Progenitor cell of endocrine pancreas (in vitro differentiated cells): ENCODE data around the gene ACOXL. TPM values are rescaled to one million over a fixed set of nuclear protein-coding genes. Genes with fewer than 3 reads are reported as not detected.

ENCODE experiments used
- DNase-seq: peaks from one replicate; pipeline ENCODE4 v3.0.0; 2021; ENCODE audit warnings: low spot score; ENCODE audit not compliant: unreplicated experiment
- H3K27ac Mint-ChIP-seq: 2 replicates; pipeline ENCODE4 v1.8.0; 2021; ENCODE audit warnings: mild to moderate bottlenecking, moderate library complexity, mixed read lengths
- H3K27me3 Mint-ChIP-seq: 2 replicates; pipeline ENCODE4 v1.8.0; 2021; ENCODE audit warnings: mixed read lengths
- H3K36me3 Mint-ChIP-seq: 2 replicates; pipeline ENCODE4 v1.8.0; 2022; ENCODE audit warnings: mixed read lengths; ENCODE audit not compliant: insufficient read depth
- H3K4me1 Mint-ChIP-seq: 2 replicates; pipeline ENCODE4 v1.8.0; 2021; ENCODE audit warnings: low read depth, mixed read lengths
- H3K4me3 Mint-ChIP-seq: 2 replicates; pipeline ENCODE4 v1.8.0; 2021; ENCODE audit warnings: low read depth, mild to moderate bottlenecking, moderate library complexity, mixed read lengths
- H3K9me3 Mint-ChIP-seq: 2 replicates; pipeline ENCODE4 v1.8.0; 2021; ENCODE audit warnings: low read depth, mixed read lengths
- total RNA-seq: library from RNA; stranded (reverse); gene quantifications from 2 replicates; pipeline ENCODE4 v1.2.1, GENCODE V29; 2021
- TF ChIP-seq, protein P1 (sequence below): fragments of 200-600 bp; sonication (generic); IDR thresholded peaks from one replicate; pipeline ENCODE4 v1.5.0; 2021; ENCODE audit warnings: antibody characterized with exemption, mild to moderate bottlenecking; ENCODE audit not compliant: unreplicated experiment

The ACOXL gene
- total RNA-seq, 1 donor from 2014 or later: 0.19 TPM

DNA sequence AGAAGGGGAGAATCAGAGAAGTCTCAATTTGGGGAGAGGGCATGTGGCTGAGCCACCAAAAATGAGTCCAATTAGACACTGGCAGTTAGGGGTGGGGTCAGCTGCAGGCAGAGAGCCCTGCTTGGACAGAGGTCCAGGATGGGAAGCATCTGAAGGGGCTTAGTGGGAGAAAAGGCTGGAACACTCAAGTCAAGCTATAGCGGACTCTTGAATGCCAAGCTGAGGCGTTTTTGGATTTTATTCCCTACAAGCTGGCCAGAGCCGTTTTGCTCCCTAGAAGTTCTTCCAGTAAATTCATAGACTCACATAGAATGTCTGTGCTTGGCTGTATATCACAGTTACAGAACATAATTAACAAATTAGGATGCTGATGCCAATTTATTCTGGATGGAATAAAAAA, 172.8 kb downstream of the ACOXL start:
- no peak overlapping the region for H3K4me3 Mint-ChIP-seq
- DNase-seq: no peak
- no peak overlapping the region for H3K27ac Mint-ChIP-seq
- H3K36me3 Mint-ChIP-seq: no peaks in the 10 kb centered on the region
- H3K4me1 Mint-ChIP-seq: no peaks in the 10 kb centered on the region
- no peaks in the 10 kb centered on the region for H3K9me3 Mint-ChIP-seq
- TF ChIP-seq, protein P1, sequence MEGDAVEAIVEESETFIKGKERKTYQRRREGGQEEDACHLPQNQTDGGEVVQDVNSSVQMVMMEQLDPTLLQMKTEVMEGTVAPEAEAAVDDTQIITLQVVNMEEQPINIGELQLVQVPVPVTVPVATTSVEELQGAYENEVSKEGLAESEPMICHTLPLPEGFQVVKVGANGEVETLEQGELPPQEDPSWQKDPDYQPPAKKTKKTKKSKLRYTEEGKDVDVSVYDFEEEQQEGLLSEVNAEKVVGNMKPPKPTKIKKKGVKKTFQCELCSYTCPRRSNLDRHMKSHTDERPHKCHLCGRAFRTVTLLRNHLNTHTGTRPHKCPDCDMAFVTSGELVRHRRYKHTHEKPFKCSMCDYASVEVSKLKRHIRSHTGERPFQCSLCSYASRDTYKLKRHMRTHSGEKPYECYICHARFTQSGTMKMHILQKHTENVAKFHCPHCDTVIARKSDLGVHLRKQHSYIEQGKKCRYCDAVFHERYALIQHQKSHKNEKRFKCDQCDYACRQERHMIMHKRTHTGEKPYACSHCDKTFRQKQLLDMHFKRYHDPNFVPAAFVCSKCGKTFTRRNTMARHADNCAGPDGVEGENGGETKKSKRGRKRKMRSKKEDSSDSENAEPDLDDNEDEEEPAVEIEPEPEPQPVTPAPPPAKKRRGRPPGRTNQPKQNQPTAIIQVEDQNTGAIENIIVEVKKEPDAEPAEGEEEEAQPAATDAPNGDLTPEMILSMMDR: no peak
- H3K27me3 Mint-ChIP-seq: no peaks in the 10 kb centered on the region

DNA sequence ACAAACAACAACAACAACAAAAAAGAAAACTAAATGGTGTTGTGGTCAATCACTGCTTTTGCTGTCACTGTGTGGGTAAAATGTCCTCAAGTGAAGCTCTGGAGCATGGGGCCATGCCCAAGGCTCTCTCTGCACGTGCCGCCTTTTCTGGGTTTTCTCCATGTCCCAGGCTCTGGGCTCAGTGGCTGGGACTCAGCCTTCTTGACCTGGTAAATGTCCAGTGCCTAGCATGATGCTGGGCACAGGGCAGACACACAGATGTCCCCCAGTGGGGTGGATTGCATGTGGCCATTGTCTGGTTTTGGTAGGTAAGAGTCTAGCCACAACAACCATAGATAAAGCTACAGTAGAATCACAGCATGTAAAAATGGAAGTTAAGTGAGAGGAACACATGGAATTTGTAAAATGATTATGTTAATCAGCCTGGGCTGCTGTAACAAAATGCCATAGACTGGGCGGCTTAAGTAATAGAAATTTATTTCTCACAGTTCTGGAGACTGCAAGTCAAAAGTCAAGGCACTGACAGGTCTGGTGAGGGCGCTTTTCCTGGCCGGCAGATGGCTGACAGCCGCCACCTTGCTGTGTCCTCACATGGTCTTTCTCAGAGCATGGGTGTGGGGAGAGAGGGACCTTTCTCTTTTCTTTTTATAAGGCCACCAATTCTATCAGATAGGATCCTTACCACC, 174.4 kb downstream of the ACOXL start:
- Mint-ChIP-seq H3K4me1 (no peaks in the 10 kb centered on the region), H3K36me3 (no peaks in the 10 kb centered on the region), H3K27ac (no peak overlapping the region), H3K9me3 (peaks cover 7% of the 10 kb centered on the region), H3K27me3 (no peaks in the 10 kb centered on the region), H3K4me3 (no peak overlapping the region)
- no peak for DNase-seq
- TF ChIP-seq, protein P1: no peak

DNA sequence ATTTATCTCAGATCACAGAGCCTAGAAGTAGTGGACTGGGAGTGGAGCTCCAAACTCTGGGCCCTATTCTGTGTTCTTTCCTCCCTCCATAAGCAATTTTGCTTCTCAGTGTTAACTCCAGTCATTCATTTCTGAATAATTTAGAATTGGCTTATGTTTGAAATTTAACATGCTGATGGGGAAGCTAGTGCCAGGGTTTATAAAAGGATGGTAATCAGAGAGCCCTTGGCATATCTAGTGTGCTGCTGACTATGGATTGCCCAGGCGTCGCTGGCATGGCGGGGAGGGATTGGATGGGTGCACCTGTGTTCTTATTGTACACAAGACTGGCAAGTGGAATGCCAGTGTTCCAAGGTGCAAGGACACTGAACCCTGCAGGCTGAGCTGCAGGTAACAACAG, 177.1 kb downstream of the ACOXL start:
- Mint-ChIP-seq H3K27ac (no peak overlapping the region), H3K4me1 (no peaks in the 10 kb centered on the region), H3K27me3 (no peaks in the 10 kb centered on the region), H3K9me3 (peaks cover 8% of the 10 kb centered on the region), H3K4me3 (no peak overlapping the region), H3K36me3 (no peaks in the 10 kb centered on the region)
- TF ChIP-seq, protein P1: no peak
- DNase-seq: no peak

DNA sequence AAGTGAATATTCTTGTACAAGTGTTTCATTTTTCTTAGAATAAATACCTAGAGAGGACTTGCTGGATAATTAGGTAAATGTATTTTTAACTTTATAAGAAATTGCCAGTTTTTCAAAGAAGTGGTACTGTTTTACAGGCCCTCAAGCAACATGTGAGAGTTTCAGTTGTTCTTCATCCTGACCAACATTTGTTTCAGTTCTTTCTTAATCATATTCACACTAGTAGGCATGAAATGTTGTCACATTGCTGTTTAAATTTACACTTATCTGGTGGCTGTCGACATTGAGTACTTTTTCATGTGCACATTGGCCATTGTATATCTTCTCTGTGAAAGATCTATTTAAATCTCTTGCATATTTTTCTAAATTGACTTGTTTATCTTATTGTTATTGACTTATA, 178.1 kb downstream of the ACOXL start:
- Mint-ChIP-seq H3K4me3 (no peak overlapping the region), H3K4me1 (no peaks in the 10 kb centered on the region), H3K27me3 (no peaks in the 10 kb centered on the region), H3K36me3 (no peaks in the 10 kb centered on the region), H3K27ac (no peak overlapping the region), H3K9me3 (peaks cover 8% of the 10 kb centered on the region)
- DNase-seq: no peak
- TF ChIP-seq, protein P1: no peak

DNA sequence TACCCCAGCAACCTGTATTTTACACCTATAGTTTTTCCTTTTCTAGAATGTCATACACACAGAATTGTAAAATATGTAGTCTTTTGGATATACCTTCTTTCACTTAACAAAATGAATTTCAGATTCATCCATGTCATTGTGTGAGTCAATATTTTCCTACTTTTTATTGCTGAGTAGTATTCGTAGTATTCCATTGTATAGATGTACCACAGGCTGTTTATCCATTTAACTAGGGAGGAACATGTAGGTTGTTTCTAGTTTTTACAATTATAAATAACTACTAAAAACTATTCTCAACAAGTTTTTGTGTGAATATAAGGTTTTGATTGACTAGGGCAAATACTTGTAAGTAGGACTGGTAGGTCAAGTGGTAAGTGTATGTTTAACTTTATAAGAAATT, 187.4 kb downstream of the ACOXL start:
- H3K4me3 Mint-ChIP-seq: no peak overlapping the region
- H3K4me1 Mint-ChIP-seq: no peaks in the 10 kb centered on the region
- no peak for DNase-seq
- TF ChIP-seq, protein P1: no peak
- peaks cover 18% of the 10 kb centered on the region for H3K9me3 Mint-ChIP-seq
- no peaks in the 10 kb centered on the region for H3K27me3 Mint-ChIP-seq
- H3K36me3 Mint-ChIP-seq: no peaks in the 10 kb centered on the region
- H3K27ac Mint-ChIP-seq: no peak overlapping the region
